HG03457 (cell line): ENCODE measurements around the gene EME1.

Source experiments
- ATAC-seq: cut with Tn5 transposase; IDR thresholded peaks from one replicate; pipeline ENCODE4 v1.9.1; 2021; ENCODE audit warnings: moderate number of reproducible peaks; ENCODE audit not compliant: unreplicated experiment

Gene EME1

DNA sequence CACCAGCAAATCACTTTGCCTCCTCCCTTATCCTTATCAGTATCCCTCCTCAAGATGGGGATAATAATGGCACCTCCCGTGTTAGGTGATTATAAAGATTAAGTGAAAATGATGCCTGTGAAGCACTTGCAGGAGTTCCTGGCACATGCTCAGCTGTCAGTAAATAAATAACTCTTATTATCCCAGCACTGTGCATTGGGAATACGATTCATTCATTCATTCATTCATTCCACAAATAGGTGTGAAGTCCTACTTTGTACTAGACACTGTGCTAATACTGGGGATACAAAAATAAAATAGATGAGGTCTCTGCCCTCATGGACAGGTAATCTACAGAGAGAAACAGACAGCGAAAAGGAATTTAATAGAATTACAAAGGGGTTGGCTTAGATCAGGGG lies 25.1 kb upstream of the EME1 start:
- no peak for ATAC-seq

DNA sequence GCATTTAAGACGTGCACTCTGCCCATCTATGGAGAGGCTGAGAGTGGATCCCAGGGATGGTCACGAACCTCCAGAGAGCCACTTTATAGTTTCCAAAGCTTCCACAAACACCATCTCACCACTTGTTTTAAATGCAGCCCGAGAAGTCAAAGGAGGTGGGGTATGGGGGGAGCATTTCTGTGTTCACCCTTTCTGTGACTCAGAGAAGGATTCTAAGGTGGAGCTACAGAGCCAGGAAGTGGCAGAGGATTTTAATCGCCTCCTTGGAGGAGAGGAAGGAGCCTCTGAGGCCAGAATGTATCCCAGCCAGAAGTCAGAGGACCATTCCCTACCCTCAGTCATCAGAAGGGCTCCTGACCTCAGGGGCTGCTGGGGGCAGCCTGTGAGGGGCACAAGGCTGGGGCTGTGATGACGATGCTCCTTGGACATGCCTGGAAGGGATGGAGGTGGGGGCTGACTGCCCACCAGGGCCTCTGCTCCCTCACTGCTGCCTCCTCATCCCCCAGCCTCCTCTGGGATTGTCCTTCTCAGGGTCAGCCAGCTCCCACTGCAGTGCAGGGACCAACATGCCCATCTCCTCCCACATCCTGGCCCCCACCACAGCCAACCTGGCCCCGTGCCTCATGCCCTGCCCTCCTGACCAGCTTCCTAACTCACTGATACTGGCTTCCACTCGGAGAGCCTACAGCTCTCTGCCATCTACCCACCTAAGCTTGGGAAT lies 24.3 kb upstream of the EME1 start:
- no peak for ATAC-seq

DNA sequence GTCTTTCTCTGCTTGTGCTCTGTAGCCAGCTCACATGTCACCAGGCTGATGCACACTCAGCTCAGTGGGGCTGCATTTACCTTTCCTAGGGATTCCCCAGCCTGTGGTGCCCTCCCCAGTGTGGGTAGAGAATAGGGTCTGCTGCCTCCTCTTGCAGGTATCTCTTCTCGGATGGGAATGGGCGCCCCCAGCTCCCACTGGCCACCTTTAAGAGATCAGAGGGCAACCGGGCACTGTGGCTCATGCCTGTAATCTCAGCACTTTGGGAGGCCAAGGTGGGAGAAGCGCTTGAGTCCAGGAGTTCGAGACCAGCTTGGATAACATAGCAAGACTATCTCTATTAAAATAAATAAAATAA lies 23.8 kb upstream of the EME1 start:
- no peak for ATAC-seq

DNA sequence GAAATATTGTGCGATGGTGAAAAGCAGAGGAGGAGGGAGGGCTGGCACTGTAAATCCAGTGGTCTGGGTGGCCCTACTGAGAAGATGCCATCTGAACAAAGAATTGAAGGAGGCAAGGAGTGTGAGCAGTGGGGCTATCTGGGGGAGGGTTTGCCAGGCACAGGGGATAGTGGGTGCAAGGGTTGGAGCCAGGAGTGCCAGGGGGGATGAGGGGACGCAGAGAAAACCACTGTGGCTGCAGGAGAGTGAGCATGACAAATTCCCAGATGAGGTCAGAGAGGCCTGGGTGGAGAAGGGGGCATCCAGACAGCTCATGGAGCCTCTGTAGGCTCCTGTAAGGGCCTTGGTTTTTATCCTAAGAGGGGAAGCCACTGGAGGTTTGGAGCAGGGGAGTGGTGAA lies 22.3 kb upstream of the EME1 start:
- ATAC-seq = no peak

DNA sequence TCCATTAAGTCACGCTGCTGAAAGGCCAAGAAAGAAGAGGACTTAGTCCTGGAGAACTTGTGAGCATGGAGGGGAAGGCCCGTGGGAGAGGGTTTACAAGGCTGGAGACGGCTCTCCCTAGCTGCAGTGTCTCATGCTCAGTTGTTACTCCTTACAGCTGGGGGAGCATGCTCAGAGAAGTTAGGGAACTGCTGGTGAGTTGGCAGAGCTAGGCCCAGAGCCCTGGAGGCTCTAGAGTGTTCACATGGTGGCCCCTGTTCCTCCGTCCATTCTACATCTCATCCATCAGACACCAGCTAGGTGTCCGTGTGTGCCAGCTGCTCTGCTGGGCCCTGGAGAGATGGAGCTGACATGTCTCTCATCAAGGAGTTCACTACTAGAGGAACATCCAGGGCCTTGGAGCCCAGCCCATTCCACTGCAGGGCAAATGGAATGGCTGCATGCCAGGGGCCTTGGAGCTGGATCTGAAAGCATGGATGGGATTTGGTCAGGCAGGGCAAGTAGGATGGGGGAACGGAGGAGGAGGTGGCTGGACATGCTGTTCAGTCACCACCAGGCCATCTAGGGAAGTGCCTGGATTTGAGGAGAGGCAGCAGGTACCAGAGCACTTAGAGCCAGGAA lies 20.8 kb upstream of the EME1 start:
- ATAC-seq = no peak

DNA sequence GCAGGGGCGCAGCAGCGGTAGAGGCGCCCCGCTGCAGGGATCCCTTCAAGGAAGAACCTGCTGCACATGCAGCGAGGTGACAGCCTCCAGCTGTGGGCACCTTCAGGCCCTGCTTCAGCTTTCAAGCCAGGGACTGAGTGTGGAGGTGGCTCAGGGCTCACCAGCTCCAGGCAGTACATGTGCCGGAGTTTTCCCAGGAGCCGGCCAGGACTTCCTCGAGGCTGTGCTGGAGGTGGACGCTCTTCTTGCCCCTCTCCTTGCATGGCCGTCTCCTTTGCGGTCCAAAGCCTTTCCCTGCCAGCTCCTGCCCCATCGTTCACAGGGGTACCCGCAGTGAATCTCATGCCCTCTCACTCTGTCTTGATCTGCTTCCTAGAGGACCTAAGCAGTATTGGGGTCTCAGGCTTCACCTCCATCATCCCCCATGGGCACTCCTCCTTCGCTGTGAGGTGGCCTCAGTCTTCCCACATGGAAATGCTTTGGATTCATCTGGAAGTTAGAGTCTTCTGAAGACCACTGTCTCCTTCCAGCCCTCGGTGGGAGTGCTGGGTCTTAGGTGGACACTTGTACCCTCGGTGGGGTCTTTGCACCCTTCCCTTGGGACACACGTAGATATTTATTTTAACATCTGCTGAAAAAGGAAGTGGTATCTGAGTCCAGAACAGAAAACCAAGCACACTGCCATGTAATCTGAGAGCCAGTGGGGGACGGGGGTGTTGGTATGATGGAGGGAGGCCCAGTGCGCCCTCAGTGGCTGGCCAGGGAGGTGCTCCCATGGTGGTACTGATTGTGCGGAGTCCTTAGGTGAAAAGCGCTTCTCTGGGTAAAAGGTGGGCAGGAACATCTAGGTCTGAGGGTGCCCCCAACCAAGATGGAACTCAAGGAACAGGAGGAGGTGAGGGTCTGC lies 20.1 kb upstream of the EME1 start:
- no peak for ATAC-seq

DNA sequence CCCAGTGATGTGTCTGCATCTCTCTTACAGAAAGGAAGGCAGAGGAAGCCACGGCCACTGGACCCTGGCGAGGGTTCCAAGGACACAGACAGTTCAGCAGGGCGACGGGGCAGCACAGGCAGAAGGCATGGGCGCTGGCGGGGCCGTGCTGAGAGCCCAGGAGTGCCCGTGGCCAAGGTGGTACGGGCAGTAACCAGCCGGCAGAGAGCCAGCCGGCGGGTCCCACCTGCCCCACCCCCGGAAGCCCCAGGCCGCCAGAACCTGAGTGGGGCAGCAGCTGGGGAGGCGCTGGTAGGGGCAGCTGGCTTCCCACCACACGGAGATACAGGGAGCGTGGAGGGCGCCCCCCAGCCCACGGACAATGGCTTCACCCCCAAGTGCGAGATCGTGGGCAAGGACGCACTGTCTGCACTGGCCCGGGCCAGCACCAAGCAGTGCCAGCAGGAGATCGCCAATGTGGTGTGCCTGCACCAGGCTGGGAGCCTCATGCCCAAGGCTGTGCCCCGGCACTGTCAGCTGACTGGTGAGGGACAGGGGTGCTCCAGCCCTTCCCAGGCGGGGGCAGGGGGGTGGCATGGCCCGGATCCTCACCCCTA lies 19.3 kb upstream of the EME1 start:
- no peak for ATAC-seq

DNA sequence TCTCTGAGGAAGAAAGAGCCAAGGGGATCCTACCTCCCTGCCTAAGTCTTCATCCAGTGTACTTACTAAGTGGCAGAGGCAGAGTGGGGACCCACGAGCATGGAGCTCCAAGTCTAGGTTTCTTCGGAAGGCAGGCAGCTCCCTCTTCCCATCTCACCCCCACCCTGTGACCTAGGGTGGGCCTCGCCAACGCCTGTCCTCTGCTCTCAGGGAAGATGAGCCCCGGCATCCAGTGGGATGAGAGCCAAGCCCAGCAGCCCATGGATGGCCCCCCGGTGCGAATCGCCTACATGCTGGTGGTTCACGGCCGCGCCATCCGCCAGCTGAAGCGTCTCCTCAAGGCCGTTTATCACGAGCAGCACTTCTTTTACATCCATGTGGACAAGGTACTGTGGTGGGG lies 18.8 kb upstream of the EME1 start:
- ATAC-seq = no peak

DNA sequence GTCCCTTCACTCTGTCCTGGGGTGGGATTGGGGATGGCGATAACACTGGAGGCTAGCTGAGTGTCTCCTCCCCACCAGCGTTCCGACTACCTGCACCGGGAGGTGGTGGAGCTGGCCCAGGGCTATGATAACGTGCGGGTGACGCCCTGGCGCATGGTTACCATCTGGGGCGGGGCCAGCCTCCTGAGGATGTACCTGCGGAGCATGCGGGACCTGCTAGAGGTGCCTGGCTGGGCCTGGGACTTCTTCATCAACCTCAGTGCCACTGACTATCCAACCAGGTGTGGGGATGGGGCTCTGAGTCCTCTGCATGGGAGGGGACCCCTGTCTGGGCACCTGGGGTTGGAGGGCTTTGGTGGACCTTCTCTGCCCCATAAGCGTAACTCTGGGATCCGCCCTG lies 18.3 kb upstream of the EME1 start:
- ATAC-seq = no peak

DNA sequence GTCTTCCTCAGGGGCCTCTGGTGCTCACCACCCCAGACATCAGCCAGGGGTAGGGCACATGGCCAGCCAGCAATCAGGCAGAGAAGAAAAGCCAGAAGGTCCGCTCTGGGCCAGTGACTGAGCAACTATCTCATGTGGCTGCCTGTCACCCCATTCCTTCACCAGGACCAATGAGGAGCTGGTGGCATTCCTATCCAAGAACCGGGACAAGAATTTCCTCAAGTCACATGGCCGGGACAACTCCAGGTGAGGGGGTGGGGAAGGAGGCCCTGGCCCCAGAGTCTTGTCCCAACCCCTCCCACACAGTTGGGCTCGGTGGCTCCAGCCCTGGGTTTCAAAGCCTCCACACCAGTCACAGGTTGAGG lies 17.7 kb upstream of the EME1 start:
- no peak for ATAC-seq

DNA sequence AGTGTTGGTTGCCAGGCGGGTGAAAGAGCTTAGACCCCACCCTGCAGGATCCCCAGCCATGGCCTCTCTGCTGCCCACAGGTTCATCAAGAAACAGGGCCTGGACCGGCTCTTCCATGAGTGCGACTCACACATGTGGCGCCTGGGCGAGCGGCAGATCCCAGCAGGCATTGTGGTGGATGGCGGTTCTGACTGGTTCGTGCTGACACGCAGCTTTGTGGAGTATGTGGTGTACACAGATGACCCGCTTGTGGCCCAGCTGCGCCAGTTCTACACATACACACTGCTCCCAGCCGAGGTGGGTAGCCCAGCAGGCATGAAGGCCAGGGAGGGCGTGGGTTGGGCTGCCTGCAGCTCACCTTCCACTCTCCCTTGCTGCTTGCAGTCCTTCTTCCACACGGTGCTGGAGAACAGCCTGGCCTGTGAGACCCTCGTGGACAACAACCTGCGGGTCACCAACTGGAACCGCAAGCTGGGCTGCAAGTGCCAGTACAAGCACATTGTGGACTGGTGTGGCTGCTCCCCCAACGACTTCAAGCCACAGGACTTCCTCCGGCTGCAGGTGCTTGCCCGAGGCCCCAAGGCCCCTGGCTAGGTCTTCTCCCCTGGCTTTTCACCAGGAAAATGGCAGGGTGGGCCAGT lies 17.2 kb upstream of the EME1 start:
- no peak for ATAC-seq

DNA sequence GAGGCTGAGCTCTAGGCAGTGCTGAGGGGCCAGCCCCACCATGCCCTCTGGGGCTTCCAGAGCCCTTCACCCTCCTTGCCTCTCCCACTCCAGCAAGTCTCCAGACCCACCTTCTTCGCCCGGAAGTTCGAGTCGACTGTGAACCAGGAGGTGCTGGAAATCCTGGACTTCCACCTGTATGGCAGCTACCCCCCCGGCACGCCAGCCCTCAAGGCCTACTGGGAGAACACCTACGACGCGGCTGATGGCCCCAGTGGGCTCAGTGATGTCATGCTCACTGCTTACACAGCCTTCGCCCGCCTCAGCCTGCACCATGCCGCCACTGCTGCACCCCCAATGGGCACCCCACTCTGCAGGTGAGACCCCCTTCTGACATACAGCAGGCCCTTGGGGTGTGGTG lies 16.6 kb upstream of the EME1 start:
- ATAC-seq = no peak

DNA sequence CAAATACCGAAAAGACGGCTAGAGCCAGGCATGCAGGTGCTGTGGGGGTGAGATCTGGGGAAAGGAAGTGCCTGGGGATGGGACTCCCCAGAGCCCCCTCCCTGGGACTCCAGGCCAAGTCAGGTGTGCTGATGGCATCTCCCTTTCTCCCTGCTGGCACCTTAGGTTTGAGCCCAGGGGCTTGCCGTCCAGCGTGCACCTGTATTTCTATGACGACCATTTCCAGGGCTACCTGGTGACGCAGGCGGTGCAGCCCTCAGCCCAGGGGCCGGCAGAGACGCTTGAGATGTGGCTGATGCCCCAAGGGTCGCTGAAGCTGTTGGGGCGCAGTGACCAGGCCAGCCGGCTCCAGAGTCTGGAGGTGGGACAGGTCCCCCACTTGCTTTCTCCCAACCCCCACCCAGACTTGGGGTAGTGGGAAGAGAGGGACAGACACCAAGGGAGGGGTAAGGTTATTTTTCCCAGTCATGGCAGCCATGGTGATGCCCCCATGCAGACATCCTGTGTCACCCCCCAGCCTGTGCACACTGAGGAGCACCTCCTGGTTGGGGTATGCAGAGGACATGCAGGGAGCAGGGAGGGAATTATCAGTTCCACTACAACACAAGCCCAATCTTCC lies 16.0 kb upstream of the EME1 start:
- no peak for ATAC-seq

DNA sequence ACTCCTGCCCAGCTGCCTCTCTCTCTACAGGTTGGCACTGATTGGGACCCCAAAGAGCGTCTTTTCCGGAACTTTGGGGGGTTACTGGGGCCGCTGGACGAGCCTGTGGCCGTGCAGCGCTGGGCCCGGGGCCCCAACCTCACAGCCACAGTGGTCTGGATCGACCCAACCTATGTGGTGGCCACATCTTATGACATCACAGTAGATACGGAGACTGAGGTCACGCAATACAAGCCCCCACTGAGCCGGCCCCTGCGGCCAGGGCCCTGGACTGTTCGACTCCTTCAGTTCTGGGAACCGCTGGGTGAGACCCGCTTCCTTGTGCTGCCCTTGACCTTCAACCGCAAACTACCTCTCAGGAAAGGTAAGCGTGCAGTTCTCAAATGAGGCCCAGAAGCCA lies 14.9 kb upstream of the EME1 start:
- ATAC-seq = no peak

DNA sequence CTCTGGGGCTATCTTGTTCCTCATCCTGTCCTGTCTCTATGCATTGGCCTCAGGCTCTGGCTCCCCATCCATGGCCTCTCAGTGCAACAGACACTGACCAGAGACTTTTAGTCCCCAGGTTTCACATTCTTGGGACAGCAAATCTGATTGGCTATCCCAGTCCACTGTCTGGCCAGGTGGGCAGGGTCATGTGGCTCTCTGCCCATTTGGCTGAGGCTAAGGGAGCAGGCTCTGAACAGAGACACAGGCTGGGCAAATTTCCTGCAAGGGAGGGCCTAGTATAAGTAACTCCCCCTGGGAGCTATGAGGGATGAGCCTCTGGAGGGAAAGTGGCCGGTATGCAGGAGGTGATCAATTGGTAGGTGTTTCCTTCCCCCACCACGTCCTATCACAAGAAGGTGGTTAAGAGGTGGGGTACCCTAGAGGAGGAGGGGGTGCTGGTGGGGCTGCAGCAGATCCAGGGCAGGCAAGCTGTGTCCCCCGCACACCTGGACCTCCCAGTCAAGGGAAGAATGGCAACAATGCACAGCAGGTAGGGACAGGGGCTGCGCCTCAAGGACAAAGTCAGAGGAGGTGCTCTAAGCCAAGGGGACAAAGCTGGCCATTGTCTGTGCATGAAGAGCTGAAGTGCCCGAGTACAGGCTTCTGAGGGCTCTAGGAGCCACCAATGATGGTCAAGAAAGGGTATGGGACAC lies 13.9 kb upstream of the EME1 start:
- ATAC-seq = no peak

DNA sequence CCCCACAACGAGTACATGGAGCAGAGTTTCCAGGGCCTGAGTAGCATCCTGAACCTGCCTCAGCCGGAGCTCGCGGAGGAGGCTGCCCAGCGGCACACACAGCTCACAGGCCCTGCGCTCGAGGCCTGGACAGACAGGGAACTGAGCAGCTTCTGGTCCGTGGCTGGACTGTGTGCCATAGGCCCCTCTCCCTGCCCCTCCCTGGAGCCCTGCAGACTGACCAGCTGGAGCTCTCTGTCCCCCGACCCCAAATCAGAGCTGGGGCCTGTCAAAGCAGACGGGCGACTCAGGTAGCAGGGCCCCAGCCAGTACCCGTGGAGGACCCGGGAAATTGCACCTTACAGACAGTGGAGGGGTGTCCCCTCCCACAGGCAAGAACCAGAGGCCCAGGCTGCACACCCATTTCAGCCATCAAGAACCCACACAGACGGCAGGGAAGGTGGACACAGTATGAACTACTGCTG lies 13.0 kb upstream of the EME1 start:
- ATAC-seq = no peak

DNA sequence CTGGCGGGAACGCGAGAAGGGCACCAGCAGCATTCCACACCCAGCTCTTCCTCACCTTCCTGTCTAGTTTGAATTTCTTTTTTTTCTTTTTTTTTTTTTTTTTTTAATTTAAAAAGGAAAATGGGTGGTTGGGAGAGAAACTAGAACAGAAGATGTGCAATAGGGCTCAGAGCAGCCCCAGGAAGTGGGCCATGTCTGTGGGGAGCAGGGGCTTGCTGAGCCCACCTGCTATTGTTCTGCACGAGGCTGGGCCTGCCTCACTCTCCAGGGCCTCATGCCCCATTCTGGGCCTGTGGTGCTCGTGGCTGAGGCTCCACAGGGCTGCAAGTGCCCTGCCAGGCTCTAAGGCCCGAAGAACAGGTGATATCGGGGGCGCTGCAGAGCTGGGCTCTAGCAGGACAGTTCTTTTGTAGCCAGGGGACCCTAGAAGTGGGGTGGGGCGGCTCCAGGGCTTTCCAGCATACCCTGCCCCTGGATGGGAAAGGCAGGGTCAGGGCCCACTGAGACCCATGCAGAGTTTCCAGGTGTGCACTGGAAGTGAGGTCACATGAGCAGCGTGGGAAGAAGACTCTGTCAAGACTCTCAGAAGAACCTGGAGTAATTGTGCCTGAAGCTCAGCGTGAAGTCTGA lies 12.4 kb upstream of the EME1 start:
- ATAC-seq = no peak

DNA sequence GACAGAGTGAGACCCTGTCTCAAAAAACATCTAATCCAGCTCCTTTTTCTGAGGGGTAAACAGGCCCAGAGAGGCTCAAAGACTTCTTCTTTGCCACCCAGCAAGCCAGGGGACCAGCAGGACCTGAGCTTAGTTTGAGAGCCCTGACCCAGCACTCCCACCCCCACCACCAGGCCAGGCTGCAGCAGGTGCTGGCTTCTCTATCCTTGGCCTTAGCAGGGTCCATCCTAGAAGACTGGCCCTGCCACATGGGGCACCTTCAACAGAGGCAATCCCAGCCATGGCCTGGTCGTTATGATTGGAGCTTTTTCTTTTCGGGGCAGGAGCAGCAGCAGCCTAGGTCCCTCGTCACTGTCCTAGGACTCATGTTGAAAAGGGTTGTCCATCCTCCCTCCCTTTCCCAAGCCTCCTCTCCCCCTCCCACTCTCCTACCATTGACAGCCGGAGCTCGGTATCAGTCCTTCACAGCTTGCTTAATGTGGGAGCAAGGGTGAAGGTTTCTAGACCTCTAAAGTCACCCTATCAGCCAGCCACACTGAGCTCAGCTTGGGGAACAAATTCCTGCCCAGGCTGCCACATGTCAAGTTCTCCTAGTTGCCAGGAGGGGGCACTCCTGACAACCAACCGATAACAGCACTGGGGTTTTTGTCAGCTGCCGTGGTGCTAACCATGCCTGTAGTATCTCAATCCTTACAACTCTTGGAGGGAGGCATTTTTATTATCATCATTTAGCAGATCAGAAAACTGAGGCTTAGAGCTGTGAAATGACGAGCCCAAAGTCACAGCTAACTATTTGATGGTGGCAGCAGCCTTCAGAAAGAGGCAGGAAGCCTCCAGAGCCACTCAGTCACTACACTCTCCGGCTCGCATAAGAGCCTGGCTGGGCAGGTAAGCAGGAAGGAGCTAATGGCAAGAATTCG lies 11.2 kb upstream of the EME1 start:
- ATAC-seq = no peak

DNA sequence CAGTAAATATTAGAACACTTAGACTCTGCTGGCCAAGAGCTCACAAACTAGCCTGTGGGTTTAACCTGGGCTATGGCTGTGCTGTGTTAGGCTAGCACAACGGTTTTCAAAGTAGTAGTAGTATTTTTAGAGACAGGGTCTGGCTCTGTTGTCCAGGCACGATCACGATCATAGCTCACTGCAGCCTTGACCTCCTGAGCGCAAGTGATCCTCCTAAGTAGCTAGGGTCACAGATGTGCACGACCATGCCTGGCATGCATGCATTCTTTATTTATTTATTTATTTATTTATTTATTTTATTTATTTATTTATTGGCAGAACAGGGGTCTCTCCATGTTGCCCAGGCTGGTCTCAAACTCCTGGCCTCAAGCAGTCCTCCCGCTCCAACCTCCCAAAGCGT lies 10.4 kb upstream of the EME1 start:
- no peak for ATAC-seq
